Osteocyte (in vitro differentiated cells): ENCODE results near the gene CD69. TPM values are rescaled to one million over a fixed set of nuclear protein-coding genes. Genes with fewer than 3 reads are reported as not detected.
"Not testable (repeated sequence)": the region's sequence is repeated elsewhere in the genome, so short reads cannot be mapped to it uniquely, and the experiment has no call there.

Source experiments
- DNase-seq: peaks from one replicate; pipeline ENCODE4 v3.0.0; 2021; ENCODE audit warnings: mixed read lengths; ENCODE audit not compliant: unreplicated experiment; ENCODE audit errors: extremely low spot score
- H3K27ac Mint-ChIP-seq: one replicate; pipeline ENCODE4 v1.8.0; 2021; ENCODE audit warnings: mild to moderate bottlenecking, mixed read lengths; ENCODE audit not compliant: unreplicated experiment
- H3K27me3 Mint-ChIP-seq: one replicate; pipeline ENCODE4 v1.8.0; 2021; ENCODE audit warnings: mixed read lengths; ENCODE audit not compliant: unreplicated experiment
- H3K36me3 Mint-ChIP-seq: one replicate; pipeline ENCODE4 v1.8.0; 2021; ENCODE audit warnings: mixed read lengths; ENCODE audit not compliant: unreplicated experiment
- H3K4me1 Mint-ChIP-seq: one replicate; pipeline ENCODE4 v1.8.0; 2021; ENCODE audit warnings: mixed read lengths; ENCODE audit not compliant: unreplicated experiment
- H3K4me3 Mint-ChIP-seq: one replicate; pipeline ENCODE4 v1.8.0; 2021; ENCODE audit warnings: mild to moderate bottlenecking, moderate library complexity, mixed read lengths; ENCODE audit not compliant: unreplicated experiment
- H3K9me3 Mint-ChIP-seq: one replicate; pipeline ENCODE4 v1.8.0; 2021; ENCODE audit warnings: mixed read lengths; ENCODE audit not compliant: unreplicated experiment
- total RNA-seq: library from RNA; stranded (reverse); gene quantifications from 2 replicates; pipeline ENCODE4 v1.2.1, GENCODE V29; 2021
- TF ChIP-seq, protein P1 (sequence below): fragments of 200-600 bp; sonication (generic); IDR thresholded peaks from 2 replicates; pipeline ENCODE4 v1.5.0; 2021; ENCODE audit warnings: antibody characterized with exemption, mild to moderate bottlenecking, moderate library complexity

Gene CD69
- total RNA-seq, 1 donor from 2014 or later = not detected

DNA sequence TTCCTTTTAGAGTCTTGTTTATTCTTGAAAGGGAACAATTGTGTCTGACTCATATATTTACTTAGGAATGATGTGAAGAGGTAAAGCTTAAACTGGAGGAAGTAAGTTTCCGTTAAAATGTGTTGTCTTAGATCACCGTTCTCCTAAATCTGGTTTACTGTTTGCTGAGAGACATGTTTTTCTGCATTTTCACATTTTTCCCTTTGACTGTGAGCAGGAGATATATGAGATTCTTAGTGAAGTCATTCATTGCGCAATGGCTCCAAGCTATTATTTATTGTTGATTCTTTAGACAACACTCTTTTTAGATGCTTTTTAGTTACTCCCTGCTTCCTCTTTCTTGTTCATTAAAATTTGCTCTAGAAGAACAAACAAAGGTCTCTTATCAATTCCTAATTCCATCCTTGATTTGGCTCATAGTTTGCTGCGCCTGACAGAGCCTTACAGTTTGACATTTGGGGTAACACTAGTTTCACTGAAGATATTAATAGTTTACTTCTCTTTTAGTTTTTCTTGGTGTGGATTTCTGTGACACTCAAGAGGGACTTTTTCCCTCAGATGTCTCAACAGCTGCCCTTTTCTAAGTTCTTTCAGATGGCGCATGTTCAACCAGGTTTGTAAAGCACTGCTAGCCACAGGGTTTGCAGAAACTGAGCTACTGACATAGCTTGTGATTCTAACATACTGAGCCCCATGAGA is 39.2 kb downstream of the CD69 start:
- Mint-ChIP-seq H3K4me1 (no peaks in the 10 kb centered on the region), H3K27me3 (peaks cover 32% of the 10 kb centered on the region), H3K36me3 (no peaks in the 10 kb centered on the region), H3K27ac (no peak overlapping the region), H3K9me3 (no peaks in the 10 kb centered on the region), H3K4me3 (no peak overlapping the region)
- DNase-seq = no peak
- TF ChIP-seq, protein P1, sequence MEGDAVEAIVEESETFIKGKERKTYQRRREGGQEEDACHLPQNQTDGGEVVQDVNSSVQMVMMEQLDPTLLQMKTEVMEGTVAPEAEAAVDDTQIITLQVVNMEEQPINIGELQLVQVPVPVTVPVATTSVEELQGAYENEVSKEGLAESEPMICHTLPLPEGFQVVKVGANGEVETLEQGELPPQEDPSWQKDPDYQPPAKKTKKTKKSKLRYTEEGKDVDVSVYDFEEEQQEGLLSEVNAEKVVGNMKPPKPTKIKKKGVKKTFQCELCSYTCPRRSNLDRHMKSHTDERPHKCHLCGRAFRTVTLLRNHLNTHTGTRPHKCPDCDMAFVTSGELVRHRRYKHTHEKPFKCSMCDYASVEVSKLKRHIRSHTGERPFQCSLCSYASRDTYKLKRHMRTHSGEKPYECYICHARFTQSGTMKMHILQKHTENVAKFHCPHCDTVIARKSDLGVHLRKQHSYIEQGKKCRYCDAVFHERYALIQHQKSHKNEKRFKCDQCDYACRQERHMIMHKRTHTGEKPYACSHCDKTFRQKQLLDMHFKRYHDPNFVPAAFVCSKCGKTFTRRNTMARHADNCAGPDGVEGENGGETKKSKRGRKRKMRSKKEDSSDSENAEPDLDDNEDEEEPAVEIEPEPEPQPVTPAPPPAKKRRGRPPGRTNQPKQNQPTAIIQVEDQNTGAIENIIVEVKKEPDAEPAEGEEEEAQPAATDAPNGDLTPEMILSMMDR = no peak

DNA sequence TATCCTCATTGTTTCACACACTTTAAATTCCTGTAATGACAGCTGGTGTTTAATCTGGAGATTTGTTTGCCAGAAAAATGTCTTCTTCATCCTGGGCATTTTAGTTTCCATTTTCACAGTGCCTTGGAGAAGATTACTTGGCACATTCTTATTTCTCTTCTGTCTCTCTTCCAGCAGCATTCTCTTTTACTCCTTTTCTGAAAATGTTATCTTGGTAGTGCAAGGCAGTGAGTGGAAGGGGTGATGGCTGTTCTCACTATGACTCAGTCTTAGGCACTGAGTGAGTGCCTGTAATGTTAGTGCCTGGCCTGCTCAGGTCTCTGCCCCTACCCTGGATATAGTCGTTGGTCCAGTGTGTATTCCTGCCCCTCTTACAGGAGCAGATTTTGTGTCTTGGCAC is 40.9 kb downstream of the CD69 start:
- no peaks in the 10 kb centered on the region for H3K4me1 Mint-ChIP-seq
- no peak for DNase-seq
- H3K27me3 Mint-ChIP-seq = peaks cover 35% of the 10 kb centered on the region
- H3K9me3 Mint-ChIP-seq = no peaks in the 10 kb centered on the region
- no peaks in the 10 kb centered on the region for H3K36me3 Mint-ChIP-seq
- TF ChIP-seq, protein P1 = no peak
- no peak overlapping the region for H3K4me3 Mint-ChIP-seq
- H3K27ac Mint-ChIP-seq = no peak overlapping the region

DNA sequence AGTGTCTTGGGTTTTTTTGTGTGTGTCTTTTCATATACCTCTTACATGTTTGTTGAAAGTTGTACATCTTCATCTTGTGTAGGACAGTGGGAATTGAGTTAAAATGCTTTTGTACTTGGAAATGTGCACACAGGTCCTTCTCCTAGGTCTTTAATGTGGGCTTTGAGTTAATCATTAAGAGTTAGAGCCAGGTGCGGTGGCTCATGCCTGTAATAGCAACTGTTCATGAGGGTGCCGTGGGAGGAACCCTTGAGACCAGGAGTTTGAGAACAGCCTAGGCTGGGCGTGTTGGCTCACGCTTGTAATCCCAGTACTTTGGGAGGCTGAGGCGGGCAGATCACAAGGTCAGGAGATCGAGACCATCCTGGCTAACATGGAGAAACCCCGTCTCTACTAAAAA is 41.7 kb downstream of the CD69 start:
- DNase-seq = no peak
- TF ChIP-seq, protein P1 = no peak
- Mint-ChIP-seq H3K4me1 (no peaks in the 10 kb centered on the region), H3K36me3 (no peaks in the 10 kb centered on the region), H3K27ac (no peak overlapping the region), H3K9me3 (no peaks in the 10 kb centered on the region), H3K4me3 (no peak overlapping the region), H3K27me3 (peaks cover 29% of the 10 kb centered on the region)

DNA sequence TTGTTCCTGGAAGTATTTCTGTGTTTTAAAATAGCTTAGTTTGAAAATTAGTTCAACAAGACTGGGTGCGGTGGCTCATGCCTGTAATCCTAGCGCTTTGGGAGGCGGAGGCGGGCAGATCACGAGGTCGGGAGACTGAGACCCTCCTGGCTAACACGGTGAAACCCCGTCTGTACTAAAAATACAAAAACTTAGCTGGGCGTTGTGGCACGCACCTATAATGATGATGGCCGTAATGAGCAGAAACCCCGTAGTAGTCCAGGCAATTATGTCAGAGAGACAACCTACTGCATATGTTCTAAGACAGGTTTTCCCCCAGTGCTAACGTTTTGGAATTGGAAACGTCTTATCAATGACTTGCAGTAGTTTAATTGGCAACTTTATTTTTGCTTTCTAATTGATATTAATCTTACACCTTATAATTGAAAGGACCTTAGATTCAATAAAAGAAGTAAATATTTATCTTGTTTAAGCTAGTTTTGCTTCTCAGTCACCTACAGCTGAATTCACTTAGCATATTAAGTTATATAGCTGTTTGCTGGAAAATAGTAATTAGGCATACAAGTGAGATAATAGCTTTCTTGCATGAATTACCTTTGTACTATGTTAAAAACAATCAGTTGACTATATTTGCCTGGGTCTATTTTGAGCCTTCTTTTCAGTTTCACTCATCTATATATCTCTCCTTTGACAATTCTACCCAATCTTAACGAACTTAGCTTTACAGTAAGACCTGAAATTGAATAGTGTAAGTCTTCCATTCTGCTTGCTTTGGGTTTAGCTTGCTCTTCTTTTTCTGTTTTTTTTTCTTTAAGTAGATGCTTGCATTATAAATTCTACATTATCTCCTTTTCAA is 43.4 kb downstream of the CD69 start:
- Mint-ChIP-seq H3K4me1 (no peaks in the 10 kb centered on the region), H3K27ac (no peak overlapping the region), H3K9me3 (no peaks in the 10 kb centered on the region), H3K27me3 (peaks cover 19% of the 10 kb centered on the region), H3K4me3 (no peak overlapping the region), H3K36me3 (no peaks in the 10 kb centered on the region)
- DNase-seq = no peak
- TF ChIP-seq, protein P1 = no peak

DNA sequence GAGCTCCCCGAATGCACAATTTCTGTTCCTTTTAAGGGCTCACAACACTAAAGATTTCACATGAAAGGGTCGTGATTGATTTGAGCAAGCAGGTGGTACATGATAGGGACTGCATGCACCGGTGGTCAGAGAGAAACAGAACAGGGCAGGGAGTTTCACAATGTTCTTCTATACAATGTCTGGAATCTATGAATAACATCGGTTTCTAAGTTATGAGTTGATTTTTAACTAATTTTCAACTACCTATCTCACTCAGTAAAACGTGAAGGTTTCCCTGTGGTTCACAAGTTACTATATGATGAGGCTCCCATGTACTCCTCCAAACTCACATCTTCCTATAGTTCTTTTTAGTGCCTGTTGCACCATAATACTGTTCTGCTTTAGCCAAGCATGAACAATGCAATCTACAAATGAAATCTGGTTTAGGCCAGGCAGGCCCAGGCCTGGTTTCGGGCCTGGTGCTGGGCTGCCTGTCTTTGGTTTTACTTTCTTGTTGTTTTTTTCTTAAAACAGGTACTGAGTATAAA is 47.6 kb downstream of the CD69 start:
- not testable (repeated sequence) for DNase-seq, H3K9me3 Mint-ChIP-seq, H3K27ac Mint-ChIP-seq, H3K36me3 Mint-ChIP-seq, H3K27me3 Mint-ChIP-seq, H3K4me3 Mint-ChIP-seq, H3K4me1 Mint-ChIP-seq
